ENCODE measurements around the gene KYAT1. TPM values are rescaled to one million over a fixed set of nuclear protein-coding genes. Genes with fewer than 3 reads are reported as not detected.

The KYAT1 gene
- 2.6 and 3.2 TPM in 2 replicates for total RNA-seq

GRCh38 chr9:128881884-128882676, at the start of gene KYAT1, which contains the start of gene LRRC8A:
Gene KYAT1, minus strand, starts transcription at chr9:128881950. Its CDS starts 36,545 bp downstream, at chr9:128845405.
Gene LRRC8A, plus strand, starts transcription at chr9:128882133. Its CDS starts 25,032 bp downstream, at chr9:128907165.

GRCh38 chr9:128920381-128921058, 38.8 kb upstream of the KYAT1 start, which contains the start of gene PHYHD1:
Gene PHYHD1, plus strand, starts transcription at chr9:128920982. Its CDS starts 1,342 bp downstream, at chr9:128922324.

GRCh38 chr9:128829477-128830251, 52.1 kb downstream of the KYAT1 start, which contains the start of gene SPOUT1:
Gene SPOUT1, minus strand, starts transcription at chr9:128829794. Its CDS starts 14 bp downstream, at chr9:128829780.

GRCh38 chr9:128818099-128818838, 63.5 kb downstream of the KYAT1 start, which contains the start of gene ENDOG:
Gene ENDOG, plus strand, starts transcription at chr9:128818500. Its CDS starts 185 bp downstream, at chr9:128818685.

GRCh38 chr9:128786681-128787601, 94.8 kb downstream of the KYAT1 start, which contains the start of gene TBC1D13:
Gene TBC1D13, plus strand, starts transcription at chr9:128787253. Its CDS starts 101 bp downstream, at chr9:128787354.

Other genes with a start within 250 kb of the KYAT1 start
- gene DYNC2I2, start 225.1 kb downstream of the KYAT1 start, total RNA-seq, result 16.5 and 18.5 TPM in 2 replicates
- 144 and 181 TPM in 2 replicates for gene SET, start 192.7 kb downstream of the KYAT1 start, total RNA-seq
- 1.2 and 1.3 TPM in 2 replicates for gene PKN3, start 179.4 kb downstream of the KYAT1 start, total RNA-seq
- gene ZDHHC12, start 157.8 kb downstream of the KYAT1 start, total RNA-seq, result 27.4 and 36.9 TPM in 2 replicates
- 34.2 and 40.6 TPM in 2 replicates for gene ZER1, start 110.0 kb downstream of the KYAT1 start, total RNA-seq
- 12.9 and 18.2 TPM in 2 replicates for gene TBC1D13, start 94.7 kb downstream of the KYAT1 start, total RNA-seq
- gene ENDOG, start 63.5 kb downstream of the KYAT1 start, total RNA-seq, result 11.2 and 19.1 TPM in 2 replicates
- 9.2 and 17.9 TPM in 2 replicates for gene SPOUT1, start 52.2 kb downstream of the KYAT1 start, total RNA-seq
- gene LRRC8A, start 183 bp upstream of the KYAT1 start, total RNA-seq, result 30.5 and 31.8 TPM in 2 replicates
- 33.5 and 39.1 TPM in 2 replicates for gene PHYHD1, start 39.0 kb upstream of the KYAT1 start, total RNA-seq
- 20.7 and 21.4 TPM in 2 replicates for gene DOLK, start 65.7 kb upstream of the KYAT1 start, total RNA-seq
- gene NUP188, start 65.7 kb upstream of the KYAT1 start, total RNA-seq, result 32.4 and 53.9 TPM in 2 replicates
- gene SH3GLB2, start 146.4 kb upstream of the KYAT1 start, total RNA-seq, result 15.3 and 16.7 TPM in 2 replicates
- 14.8 and 23.4 TPM in 2 replicates for gene MIGA2, start 154.7 kb upstream of the KYAT1 start, total RNA-seq
- 8.5 and 10.0 TPM in 2 replicates for gene DOLPP1, start 199.2 kb upstream of the KYAT1 start, total RNA-seq
- gene CRAT, start 228.8 kb upstream of the KYAT1 start, total RNA-seq, result 61.3 and 63.0 TPM in 2 replicates
- gene PTPA, start 229.5 kb upstream of the KYAT1 start, total RNA-seq, result 59.8 and 61.5 TPM in 2 replicates

All from cardiac ventricle fibroblast (primary cell).